ENCODE results near the gene ADAM15. TPM values are rescaled to one million over a fixed set of nuclear protein-coding genes. Genes with fewer than 3 reads are reported as not detected.

Gene ADAM15
- total RNA-seq, 1 experiment from 2014 or later = 41.7 TPM

- BruUV-seq (replicated peaks) = no TSS peak
- in situ Hi-C loops (cut with HindIII; ENCODE audit: low pct_unique_long_range_greater_than_20kb, low sequenced_read_pairs) (no loop called here), intact Hi-C loops (cut with micrococcal nuclease; ENCODE audit: unreplicated experiment) (loop anchor here (5.0 kb wide), 1 partner anchor 277 kb away; no protein-coding TSS in a partner anchor)
- Histone ChIP-seq H3K4me3 (ENCODE audit: low read depth in 2 of 2, low read length in 2 of 2) (peak overlapping the region; percentile 80 to 98), H3K36me3 (ENCODE audit: control insufficient read depth, insufficient read depth, low read length) (peaks cover 5% of the 10 kb centered on the region; the same call in 1 of the 2 replicates), H3K9me3 (ENCODE audit: control insufficient read depth, insufficient read depth, low read depth, low read length) (no peaks in the 10 kb centered on the region), H3K27ac (ENCODE audit: low read length) (peak overlapping the region; percentile 99), H3K27me3 (ENCODE audit: control insufficient read depth, insufficient read depth, low read length) (no peaks in the 10 kb centered on the region), H3K4me1 (ENCODE audit: control insufficient read depth, insufficient read depth, low read length) (peaks cover 48% of the 10 kb centered on the region)
- TF ChIP-seq CTCF (IDR thresholded peaks at IDR 0.05) (no peak), POLR2AphosphoS5 (IDR thresholded peaks at IDR 0.05; ENCODE audit: low read depth, low read length) (no peak), REST (IDR thresholded peaks at IDR 0.05; ENCODE audit: insufficient read depth in 1 of 2, low read depth in 2 of 2, low read length in 1 of 2) (no peak)
- POLR2A ChIA-PET = no interaction called here
- CTCF ChIA-PET = no interaction called here
- DNase-seq (ENCODE audit: low read depth, low spot score) (no peak), ATAC-seq (no peak)
Measured at GRCh38 chr1:155004352-155005075, 46.6 kb upstream of the ADAM15 start.

GRCh38 chr1:155005076-155006011, 45.8 kb upstream of the ADAM15 start:
- intact Hi-C loops (cut with micrococcal nuclease; ENCODE audit: unreplicated experiment) (no loop called here), in situ Hi-C loops (cut with HindIII; ENCODE audit: low pct_unique_long_range_greater_than_20kb, low sequenced_read_pairs) (no loop called here)
- CTCF ChIA-PET = no interaction called here
- Histone ChIP-seq H3K4me3 (ENCODE audit: low read depth in 2 of 2, low read length in 2 of 2) (peak overlapping the region; percentile 80 to 98; a peak in 3 of 4 replicates), H3K9me3 (ENCODE audit: control insufficient read depth, insufficient read depth, low read depth, low read length) (no peaks in the 10 kb centered on the region), H3K36me3 (ENCODE audit: control insufficient read depth, insufficient read depth, low read length) (peaks cover 5% of the 10 kb centered on the region; the same call in 1 of the 2 replicates), H3K27me3 (ENCODE audit: control insufficient read depth, insufficient read depth, low read length) (no peaks in the 10 kb centered on the region), H3K4me1 (ENCODE audit: control insufficient read depth, insufficient read depth, low read length) (peaks cover 40% of the 10 kb centered on the region), H3K27ac (ENCODE audit: low read length) (peak overlapping the region; percentile 99)
- POLR2A ChIA-PET = no interaction called here
- TSS peak; percentile 59 for BruUV-seq (replicated peaks)
- peak; percentile 26; the same call in 1 of the 2 replicates for TF ChIP-seq POLR2AphosphoS5 (IDR thresholded peaks at IDR 0.05; ENCODE audit: low read depth, low read length)
- TF ChIP-seq TCF7L2 (IDR thresholded peaks at IDR 0.05; ENCODE audit: low read depth, low read length) = no peak
- DNase-seq (ENCODE audit: low read depth, low spot score) (no peak), ATAC-seq (peak; percentile 1; the same call in 1 of the 2 replicates)
